H9 (cell line): ENCODE measurements around the gene IPO9. TPM values are rescaled to one million over a fixed set of nuclear protein-coding genes. Genes with fewer than 3 reads are reported as not detected.

Source experiments
- DNase-seq: peaks from one replicate; pipeline ENCODE4 v3.0.0-alpha.2; 2017
- H2AFZ ChIP-seq: one replicate; pipeline ENCODE4 v1.6.1; 2013; ENCODE audit warnings: mild to moderate bottlenecking, low read length, control low read depth, moderate library complexity
- H2AK5ac ChIP-seq: 2 replicates; pipeline ENCODE4 v1.6.1; 2013; ENCODE audit warnings: low read length, control low read depth, mixed read lengths; ENCODE audit not compliant: insufficient read length
- H2BK120ac ChIP-seq: one replicate; pipeline ENCODE4 v1.6.1; 2013; ENCODE audit warnings: low read depth, mild to moderate bottlenecking, low read length, control low read depth, inconsistent platforms; ENCODE audit not compliant: poor library complexity, severe bottlenecking
- H2BK12ac ChIP-seq: 2 replicates; pipeline ENCODE4 v1.6.1; 2013; ENCODE audit warnings: low read length, control low read depth, mixed read lengths, low read depth; ENCODE audit not compliant: insufficient read length
- H2BK15ac ChIP-seq: 2 replicates; pipeline ENCODE4 v1.6.1; 2013; ENCODE audit warnings: low read depth, low read length, control low read depth
- H2BK20ac ChIP-seq: one replicate; pipeline ENCODE4 v1.6.1; 2013; ENCODE audit warnings: low read depth, mild to moderate bottlenecking, low read length, control low read depth, inconsistent platforms; ENCODE audit not compliant: poor library complexity, severe bottlenecking
- H2BK5ac ChIP-seq: 2 replicates; pipeline ENCODE4 v1.6.1; 2013; ENCODE audit warnings: low read length, control low read depth, mixed read lengths; ENCODE audit not compliant: insufficient read length
- H3K14ac ChIP-seq: 2 replicates; pipeline ENCODE4 v1.6.1; 2013; ENCODE audit warnings: low read length, control low read depth; ENCODE audit not compliant: insufficient read depth
- H3K18ac ChIP-seq: 2 replicates; pipeline ENCODE4 v1.6.1; 2013; ENCODE audit warnings: low read depth, mild to moderate bottlenecking, mixed read lengths, low read length, control low read depth; ENCODE audit not compliant: insufficient read length
- H3K23ac ChIP-seq: 2 replicates; pipeline ENCODE4 v1.6.1; 2013; ENCODE audit warnings: low read length, control low read depth, mixed read lengths, low read depth; ENCODE audit not compliant: insufficient read length
- H3K23me2 ChIP-seq: 2 replicates; pipeline ENCODE4 v1.6.1; 2013; ENCODE audit warnings: low read depth, mild to moderate bottlenecking, mixed read lengths, low read length, control low read depth; ENCODE audit not compliant: insufficient read length, poor library complexity, severe bottlenecking
- H3K27ac ChIP-seq: 2 replicates; pipeline ENCODE4 v1.5.1; 2013; ENCODE audit warnings: low read length, control low read depth, mixed read lengths, low read depth; ENCODE audit not compliant: insufficient read length
- H3K27me3 ChIP-seq: 2 replicates; pipeline ENCODE4 v1.6.1; 2013; ENCODE audit warnings: low read length, control low read depth, inconsistent platforms; ENCODE audit not compliant: insufficient read depth
- H3K4ac ChIP-seq: 2 replicates; pipeline ENCODE4 v1.6.1; 2013; ENCODE audit warnings: low read depth, mild to moderate bottlenecking, control low read depth, inconsistent platforms, low read length, moderate library complexity
- H3K4me1 ChIP-seq: 2 replicates; pipeline ENCODE4 v1.6.1; 2013; ENCODE audit warnings: low read length, control low read depth, inconsistent platforms; ENCODE audit not compliant: insufficient read depth
- H3K4me2 ChIP-seq: 2 replicates; pipeline ENCODE4 v1.6.1; 2013; ENCODE audit warnings: low read length, control low read depth, mixed read lengths; ENCODE audit not compliant: insufficient read length, insufficient read depth
- H3K56ac ChIP-seq: 2 replicates; pipeline ENCODE4 v1.6.1; 2013; ENCODE audit warnings: low read depth, mild to moderate bottlenecking, mixed read lengths, low read length, control low read depth; ENCODE audit not compliant: insufficient read length
- H3K79me1 ChIP-seq: 2 replicates; pipeline ENCODE4 v1.6.1; 2013; ENCODE audit warnings: low read depth, mild to moderate bottlenecking, moderate library complexity, low read length, control low read depth, inconsistent platforms; ENCODE audit not compliant: insufficient read depth, poor library complexity, severe bottlenecking
- H3K79me2 ChIP-seq: 2 replicates; pipeline ENCODE4 v1.6.1; 2013; ENCODE audit warnings: low read length, control low read depth, inconsistent platforms; ENCODE audit not compliant: insufficient read depth
- H3K9ac ChIP-seq: 2 replicates; pipeline ENCODE4 v1.6.1; 2013; ENCODE audit warnings: low read length, control low read depth, mixed read lengths; ENCODE audit not compliant: insufficient read length; ENCODE audit errors: extremely low read depth
- H3K9me3 ChIP-seq: one replicate; pipeline ENCODE4 v1.6.1; 2013; ENCODE audit warnings: low read depth, low read length, inconsistent platforms; ENCODE audit not compliant: control insufficient read depth
- H3T11ph ChIP-seq: one replicate; pipeline ENCODE4 v1.6.1; 2013; ENCODE audit warnings: mild to moderate bottlenecking, low read length, control low read depth, inconsistent platforms
- H4K20me1 ChIP-seq: one replicate; pipeline ENCODE4 v1.6.1; 2013; ENCODE audit not compliant: control insufficient read depth, insufficient read length, insufficient read depth
- H4K5ac ChIP-seq: 2 replicates; pipeline ENCODE4 v1.6.1; 2013; ENCODE audit warnings: low read depth, mild to moderate bottlenecking, mixed read lengths, low read length, control low read depth; ENCODE audit not compliant: insufficient read length
- H4K8ac ChIP-seq: replicated peaks from 2 replicates; pipeline ENCODE4 v1.6.1; 2013; ENCODE audit warnings: low read length, control low read depth, mixed read lengths, low read depth; ENCODE audit not compliant: insufficient read length
- H4K91ac ChIP-seq: 2 replicates; pipeline ENCODE4 v1.6.1; 2013; ENCODE audit warnings: low read depth, mild to moderate bottlenecking, moderate library complexity, mixed read lengths, low read length, control low read depth; ENCODE audit not compliant: insufficient read length
- H3K27ac Mint-ChIP-seq, 3 experiments: 2 replicates in 2 of 3; 3 replicates in 1 of 3; pipeline ENCODE4 v1.8.0; 2020 to 2021; ENCODE audit warnings: mixed read lengths in 3 of 3, mild to moderate bottlenecking in 1 of 3, moderate library complexity in 1 of 3
- H3K27me3 Mint-ChIP-seq: 2 replicates; pipeline ENCODE4 v1.8.0; 2021; ENCODE audit warnings: low read depth, mild to moderate bottlenecking, moderate library complexity, mixed read lengths
- H3K36me3 Mint-ChIP-seq, 3 experiments: 2 replicates in 2 of 3; 3 replicates in 1 of 3; pipeline ENCODE4 v1.8.0; 2020 to 2021; ENCODE audit warnings: low read depth in 3 of 3, mixed read lengths in 3 of 3; ENCODE audit not compliant: insufficient read depth in 1 of 3
- H3K4me1 Mint-ChIP-seq, 2 experiments: 2 replicates each; pipeline ENCODE4 v1.8.0; 2020; ENCODE audit warnings: mixed read lengths in 2 of 2
- H3K4me3 Mint-ChIP-seq, 2 experiments: 2 replicates in 1 of 2; 3 replicates in 1 of 2; pipeline ENCODE4 v1.8.0; 2020 to 2021; ENCODE audit warnings: mild to moderate bottlenecking in 2 of 2, mixed read lengths in 2 of 2, moderate library complexity in 1 of 2
- H3K9me3 Mint-ChIP-seq, 2 experiments: 2 replicates in 1 of 2; 3 replicates in 1 of 2; pipeline ENCODE4 v1.8.0; 2020; ENCODE audit warnings: mild to moderate bottlenecking in 2 of 2, mixed read lengths in 2 of 2, moderate library complexity in 1 of 2
- WGBS: extraction: QIAGEN DNeasy Blood & Tissue Kit; methylation state at CpG from one replicate; pipeline ENCODE4 v1.1.7; 2013; ENCODE audit warnings: missing lambda C conversion rate, low lambda C conversion rate, mixed read lengths; ENCODE audit not compliant: insufficient read length; ENCODE audit errors: extremely low coverage; 5-methylcytosine and 5-hydroxymethylcytosine counted together
- total RNA-seq: library from RNA; stranded (reverse); gene quantifications from 2 replicates; pipeline ENCODE4 v1.2.1, GENCODE V29; 2021
- TF ChIP-seq, protein P1 (sequence below): fragments of 200-600 bp; sonication (generic); conservative IDR thresholded peaks from 3 replicates; pipeline ENCODE4 v1.8.0; 2021; ENCODE audit warnings: antibody characterized with exemption, mild to moderate bottlenecking

The IPO9 gene
- total RNA-seq, 1 experiment from 2014 or later: 104 TPM

DNA sequence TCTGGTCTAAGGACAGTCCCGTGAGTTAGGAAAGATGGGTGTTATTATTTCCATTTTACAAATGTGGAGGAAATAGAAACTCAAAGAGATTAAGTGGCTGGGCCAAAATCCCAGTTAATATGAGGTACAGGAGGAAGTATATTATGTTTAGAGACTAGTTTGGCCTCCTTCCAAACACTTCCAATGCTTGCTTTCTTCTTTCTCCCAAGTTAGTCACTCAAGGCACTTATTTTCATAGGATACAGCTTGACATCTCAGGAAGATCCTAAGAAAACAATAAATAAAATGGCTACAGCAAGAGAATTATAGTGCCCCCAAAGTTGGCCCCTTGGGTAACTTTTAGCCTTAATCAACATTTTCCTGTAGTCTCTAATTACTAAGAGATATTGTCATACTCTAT, 47.5 kb upstream of the IPO9 start:
- Histone ChIP-seq H2AK5ac (no peak overlapping the region), H3K9ac (no peak overlapping the region), H3K18ac (no peak overlapping the region), H3K4me2 (no peak overlapping the region), H3K79me1 (no peaks in the 10 kb centered on the region), H3K56ac (no peak overlapping the region), H4K91ac (no peak overlapping the region), H3K79me2 (no peaks in the 10 kb centered on the region), H2BK20ac (no peak overlapping the region), H2BK15ac (no peak overlapping the region), H3K23me2 (no peaks in the 10 kb centered on the region), H3K4ac (no peak overlapping the region), H2AFZ (no peak overlapping the region), H2BK120ac (no peak overlapping the region), H2BK5ac (no peak overlapping the region), H3K9me3 (no peaks in the 10 kb centered on the region), H3K27ac (no peak overlapping the region), H4K5ac (no peak overlapping the region), H3K4me1 (no peaks in the 10 kb centered on the region), H3K27me3 (no peaks in the 10 kb centered on the region), H4K8ac (no peak overlapping the region), H3K14ac (no peak overlapping the region), H3K23ac (no peak overlapping the region), H3T11ph (no peak overlapping the region), H4K20me1 (no peaks in the 10 kb centered on the region), H2BK12ac (no peak overlapping the region)
- TF ChIP-seq, protein P1, sequence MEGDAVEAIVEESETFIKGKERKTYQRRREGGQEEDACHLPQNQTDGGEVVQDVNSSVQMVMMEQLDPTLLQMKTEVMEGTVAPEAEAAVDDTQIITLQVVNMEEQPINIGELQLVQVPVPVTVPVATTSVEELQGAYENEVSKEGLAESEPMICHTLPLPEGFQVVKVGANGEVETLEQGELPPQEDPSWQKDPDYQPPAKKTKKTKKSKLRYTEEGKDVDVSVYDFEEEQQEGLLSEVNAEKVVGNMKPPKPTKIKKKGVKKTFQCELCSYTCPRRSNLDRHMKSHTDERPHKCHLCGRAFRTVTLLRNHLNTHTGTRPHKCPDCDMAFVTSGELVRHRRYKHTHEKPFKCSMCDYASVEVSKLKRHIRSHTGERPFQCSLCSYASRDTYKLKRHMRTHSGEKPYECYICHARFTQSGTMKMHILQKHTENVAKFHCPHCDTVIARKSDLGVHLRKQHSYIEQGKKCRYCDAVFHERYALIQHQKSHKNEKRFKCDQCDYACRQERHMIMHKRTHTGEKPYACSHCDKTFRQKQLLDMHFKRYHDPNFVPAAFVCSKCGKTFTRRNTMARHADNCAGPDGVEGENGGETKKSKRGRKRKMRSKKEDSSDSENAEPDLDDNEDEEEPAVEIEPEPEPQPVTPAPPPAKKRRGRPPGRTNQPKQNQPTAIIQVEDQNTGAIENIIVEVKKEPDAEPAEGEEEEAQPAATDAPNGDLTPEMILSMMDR: no peak
- WGBS: no CpG with 5 or more reads among the region's 1 CpG
- Mint-ChIP-seq H3K36me3 (peaks cover 42 to 60% (median 50%) of the 10 kb centered on the region in 3 experiments), H3K4me1 (peaks cover 8 to 15% of the 10 kb centered on the region in 2 experiments; a peak in 3 of 4 replicates), H3K27ac (no peak overlapping the region), H3K27me3 (no peaks in the 10 kb centered on the region; the same call in 1 of the 2 replicates), H3K4me3 (no peak overlapping the region), H3K9me3 (peaks cover 0 to 6% of the 10 kb centered on the region in 2 experiments; a peak in 1 of 5 replicates)
- DNase-seq: no peak
